Measurements from ENCODE around the gene ABLIM1. TPM values are rescaled to one million over a fixed set of nuclear protein-coding genes. Genes with fewer than 3 reads are reported as not detected.

The ABLIM1 gene
- total and polyA plus RNA-seq, 10 of the 15 experiments (the other 5 are each of a cell fraction or from before 2014, with no cell fraction given): 14.2 to 50.5 (median 28.1) TPM

- H3K79me2 ChIP-seq (ENCODE audit: control insufficient read depth, insufficient read depth, low read length): no peaks in the 10 kb centered on the region
- intact Hi-C loops (cut with micrococcal nuclease; ENCODE audit: unreplicated experiment): no loop called here
- in situ Hi-C loops (cut with MboI): no loop called here
- DNase-seq (ENCODE audit: low read depth, low spot score) (no peak), FAIRE-seq (no peak), ATAC-seq (no peak)
- H3K4me2 ChIP-seq (ENCODE audit: control insufficient read depth, insufficient read depth): no peak overlapping the region
- H4K20me1 ChIP-seq (ENCODE audit: control insufficient read depth, insufficient read depth): no peaks in the 10 kb centered on the region
- H3K36me3 ChIP-seq (ENCODE audit: control insufficient read depth in 2 of 2, insufficient read depth in 2 of 2, low read length in 1 of 2): no peaks in the 10 kb centered on the region
- no peak overlapping the region for H3K4me3 ChIP-seq
- ChIA-PET SMC1A (ENCODE audit: uncharacterized antibody, unreplicated experiment) (interaction anchor here (0.7 to 1.3 kb wide), 3 partner anchors 9 to 214 kb away, joined by 3 to 4 read pairs (median 3); no protein-coding TSS in a partner anchor), RAD21 (ENCODE audit: unreplicated experiment) (interaction anchor here (0.9 kb wide), 1 partner anchor 19 kb away, joined by 3 read pairs; no protein-coding TSS in a partner anchor), CTCF (interaction anchor here (1.0 to 1.5 kb wide), 2 partner anchors 9 to 35 kb away, joined by 3 to 4 read pairs; no protein-coding TSS in a partner anchor), POLR2A (no interaction called here)
- TF ChIP-seq ESRRA (IDR thresholded peaks at IDR 0.05; ENCODE audit: low read length) (no peak), KDM1A (IDR thresholded peaks at IDR 0.05; ENCODE audit: borderline replicate concordance) (no peak), ZZZ3 (IDR thresholded peaks at IDR 0.05; ENCODE audit: control insufficient read depth, insufficient read length, low read depth) (no peak), USF2 (IDR thresholded peaks at IDR 0.05; ENCODE audit: borderline replicate concordance, low read depth, low read length) (no peak), NFXL1 (IDR thresholded peaks at IDR 0.05; ENCODE audit: borderline replicate concordance) (no peak), YBX1 (IDR thresholded peaks at IDR 0.05) (no peak), ETV6 (conservative IDR thresholded peaks at IDR 0.05 in 1 of 2, IDR thresholded peaks at IDR 0.05 in 1 of 2; ENCODE audit: borderline replicate concordance in 1 of 2, low read depth in 1 of 2) (no peak), ZNF687 (IDR thresholded peaks at IDR 0.05) (no peak), EGR1 (IDR thresholded peaks at IDR 0.05; ENCODE audit: borderline replicate concordance in 1 of 2, low read depth in 2 of 2, low read length in 2 of 2) (no peak), POLR2AphosphoS2 (IDR thresholded peaks at IDR 0.05; ENCODE audit: low read depth, low read length) (no peak), IRF3 (IDR thresholded peaks at IDR 0.05) (no peak), GATAD2B (conservative IDR thresholded peaks at IDR 0.05; ENCODE audit: low read depth) (no peak), JUNB (IDR thresholded peaks at IDR 0.05) (no peak), SMARCA5 (IDR thresholded peaks at IDR 0.05) (no peak), BMI1 (IDR thresholded peaks at IDR 0.05; ENCODE audit: borderline replicate concordance) (no peak), SMC3 (IDR thresholded peaks at IDR 0.05; ENCODE audit: borderline replicate concordance, low read length) (no peak), RAD21 (IDR thresholded peaks at IDR 0.05; ENCODE audit: insufficient read depth, low read depth, low read length) (no peak)
- H3K9ac ChIP-seq (ENCODE audit: control insufficient read depth, insufficient read depth, low read length): no peak overlapping the region
- H3K27me3 ChIP-seq (replicated peaks in 1 of 2; ENCODE audit: control insufficient read depth in 2 of 2, insufficient read depth in 2 of 2, low read length in 1 of 2): no peaks in the 10 kb centered on the region; a peak in 2 of 4 replicates
- H3K9me3 ChIP-seq (replicated peaks; ENCODE audit: control insufficient read depth, insufficient read depth, low read length): no peaks in the 10 kb centered on the region
- H2AFZ ChIP-seq (ENCODE audit: control insufficient read depth, low read depth, low read length): no peak overlapping the region
- no peak overlapping the region for H3K27ac ChIP-seq (ENCODE audit: control insufficient read depth, insufficient read depth)
- BruUV-seq (replicated peaks): no TSS peak
- 0 out of 2 replicates have a peak, but pooled peaks cover 3% of the 10 kb centered on the region for H3K4me1 ChIP-seq (ENCODE audit: control insufficient read depth, insufficient read depth, low read length)
- WGBS (ENCODE audit: insufficient coverage, insufficient replicate concordance, low lambda C conversion rate, missing lambda C conversion rate): 73% methylated on average over 3 of the region's 3 CpGs
Observed at GRCh38 chr10:114506871-114507385, 151.1 kb downstream of the ABLIM1 start.
